WI38 (cell line): ENCODE measurements around the gene VCL.
A peak's percentile ranks its signal among the peaks of the same experiment; 100 is the strongest.

Experiments
- H3K4me3 ChIP-seq: 2 replicates; pipeline ENCODE4 v1.5.1; 2011; ENCODE audit warnings: low read depth, mild to moderate bottlenecking, control low read depth, low read length
- TF ChIP-seq, protein P1 (sequence below): IDR thresholded peaks from 2 replicates; pipeline ENCODE4 v1.5.1; 2012; ENCODE audit warnings: low read depth, mild to moderate bottlenecking, control low read depth, low read length

The VCL gene

DNA sequence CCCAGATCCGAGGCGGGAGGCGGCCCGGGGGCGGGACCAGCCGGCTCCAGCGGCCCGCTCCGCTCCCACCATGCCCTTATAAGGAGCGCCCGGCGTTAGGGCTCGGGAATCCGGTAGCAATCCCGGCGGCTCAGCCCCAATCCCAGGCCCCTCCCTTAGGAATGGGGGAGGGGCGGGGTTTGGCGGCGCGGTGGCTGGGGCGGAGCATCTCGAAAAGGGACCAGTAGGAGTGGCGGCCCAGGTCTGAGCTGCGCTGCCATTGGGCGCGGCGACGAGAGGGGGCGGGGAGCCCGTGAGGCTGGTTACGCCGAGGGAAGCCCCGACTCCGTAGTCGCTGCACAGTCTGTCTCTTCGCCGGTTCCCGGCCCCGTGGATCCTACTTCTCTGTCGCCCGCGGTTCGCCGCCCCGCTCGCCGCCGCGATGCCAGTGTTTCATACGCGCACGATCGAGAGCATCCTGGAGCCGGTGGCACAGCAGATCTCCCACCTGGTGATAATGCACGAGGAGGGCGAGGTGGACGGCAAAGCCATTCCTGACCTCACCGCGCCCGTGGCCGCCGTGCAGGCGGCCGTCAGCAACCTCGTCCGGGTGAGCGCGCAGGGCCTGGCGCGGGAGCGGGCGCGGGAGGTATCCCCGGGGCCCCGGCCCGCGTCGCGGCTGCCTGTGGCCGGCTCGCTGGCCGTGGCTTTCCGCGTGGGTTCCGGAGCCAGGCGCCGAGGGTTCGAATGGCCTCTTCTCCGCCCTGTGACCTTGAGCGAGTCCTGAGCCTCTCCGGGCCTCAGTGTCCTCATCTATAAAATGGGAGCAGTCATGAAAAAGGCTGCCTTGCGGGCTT, at the start of gene VCL:
Gene VCL (plus strand): TSS at position 330 of the 836 bp plus-strand sequence. CDS start 92 bp downstream, at position 422.
- H3K4me3 ChIP-seq, result peak within 1 kb of the TSS; percentile 99
- TF ChIP-seq, protein P1, sequence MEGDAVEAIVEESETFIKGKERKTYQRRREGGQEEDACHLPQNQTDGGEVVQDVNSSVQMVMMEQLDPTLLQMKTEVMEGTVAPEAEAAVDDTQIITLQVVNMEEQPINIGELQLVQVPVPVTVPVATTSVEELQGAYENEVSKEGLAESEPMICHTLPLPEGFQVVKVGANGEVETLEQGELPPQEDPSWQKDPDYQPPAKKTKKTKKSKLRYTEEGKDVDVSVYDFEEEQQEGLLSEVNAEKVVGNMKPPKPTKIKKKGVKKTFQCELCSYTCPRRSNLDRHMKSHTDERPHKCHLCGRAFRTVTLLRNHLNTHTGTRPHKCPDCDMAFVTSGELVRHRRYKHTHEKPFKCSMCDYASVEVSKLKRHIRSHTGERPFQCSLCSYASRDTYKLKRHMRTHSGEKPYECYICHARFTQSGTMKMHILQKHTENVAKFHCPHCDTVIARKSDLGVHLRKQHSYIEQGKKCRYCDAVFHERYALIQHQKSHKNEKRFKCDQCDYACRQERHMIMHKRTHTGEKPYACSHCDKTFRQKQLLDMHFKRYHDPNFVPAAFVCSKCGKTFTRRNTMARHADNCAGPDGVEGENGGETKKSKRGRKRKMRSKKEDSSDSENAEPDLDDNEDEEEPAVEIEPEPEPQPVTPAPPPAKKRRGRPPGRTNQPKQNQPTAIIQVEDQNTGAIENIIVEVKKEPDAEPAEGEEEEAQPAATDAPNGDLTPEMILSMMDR, result no peak

DNA sequence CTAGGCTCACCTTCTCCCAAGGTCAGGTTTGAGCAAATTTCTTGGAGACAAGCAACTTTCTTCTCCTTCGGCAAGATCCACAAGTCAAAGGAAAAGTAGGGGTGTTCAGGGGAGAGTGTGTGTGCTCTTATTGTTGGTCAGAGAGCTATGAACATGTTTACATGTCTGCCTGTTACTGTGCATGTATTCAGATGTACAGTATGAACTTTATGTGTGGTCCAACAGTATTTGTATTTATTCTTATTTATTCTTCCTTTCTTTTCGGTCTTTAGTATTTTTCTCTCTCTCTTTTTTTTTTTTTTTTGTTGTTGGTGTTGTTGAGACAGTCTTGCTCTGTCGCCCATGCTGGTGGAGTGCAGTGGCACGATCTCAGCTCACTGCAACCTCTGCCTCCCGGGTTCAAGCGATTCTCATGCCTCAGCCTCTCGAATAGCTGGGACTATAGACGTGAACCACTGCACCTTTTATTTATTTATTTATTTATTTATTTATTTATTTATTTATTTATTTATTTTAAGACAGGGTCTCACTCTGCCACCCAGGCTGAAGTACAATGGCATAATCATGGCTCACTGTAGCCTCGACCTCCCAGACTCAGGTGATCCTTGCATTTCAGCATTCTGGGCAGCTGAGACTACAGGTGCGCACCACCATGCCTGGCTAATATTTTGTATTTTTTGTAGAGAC, 48.8 kb upstream of the VCL start:
- H3K4me3 ChIP-seq, result no peak overlapping the region

DNA sequence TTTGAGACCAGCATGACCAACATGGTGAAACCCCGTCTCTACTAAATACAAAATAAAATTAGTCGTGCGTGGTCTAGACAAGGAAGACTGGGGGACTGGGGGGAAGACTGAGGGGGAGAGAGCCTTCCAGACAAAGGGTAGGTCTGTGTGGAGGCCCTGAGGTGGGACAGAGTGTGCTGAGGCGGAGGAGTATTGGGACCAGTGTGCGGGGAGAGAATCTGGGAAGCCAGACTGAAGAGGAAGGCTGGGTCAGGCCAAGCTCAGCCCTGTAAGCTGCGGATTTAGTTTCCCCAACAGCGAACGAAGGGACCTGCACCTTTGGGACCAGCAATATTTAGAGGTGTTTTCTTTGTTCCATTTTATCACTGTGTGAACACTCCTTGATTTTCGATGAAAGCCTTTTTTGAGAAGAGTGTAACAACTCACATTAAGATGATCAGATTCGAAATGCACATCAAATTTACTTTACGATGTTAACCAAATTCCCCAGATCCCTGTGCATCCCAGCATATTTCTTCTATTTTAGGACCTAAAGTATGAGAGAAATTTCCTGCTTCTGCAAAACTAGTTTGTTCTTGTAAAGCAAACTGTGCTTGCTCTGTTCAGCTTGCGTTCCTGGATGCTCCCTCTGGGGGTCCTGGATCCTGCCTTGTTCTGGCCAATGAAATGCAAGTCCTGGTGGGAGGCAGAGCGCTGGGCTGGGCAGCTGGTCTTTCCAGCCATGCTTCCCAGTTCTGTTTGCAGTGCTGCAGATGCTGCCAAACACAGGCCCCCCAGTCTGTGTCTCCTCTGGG, 47.6 kb upstream of the VCL start:
- TF ChIP-seq, protein P1, result no peak
- H3K4me3 ChIP-seq, result no peak overlapping the region

More for the DNA sequence above, 48.8 kb upstream of the VCL start:
- TF ChIP-seq, protein P1, result no peak

DNA sequence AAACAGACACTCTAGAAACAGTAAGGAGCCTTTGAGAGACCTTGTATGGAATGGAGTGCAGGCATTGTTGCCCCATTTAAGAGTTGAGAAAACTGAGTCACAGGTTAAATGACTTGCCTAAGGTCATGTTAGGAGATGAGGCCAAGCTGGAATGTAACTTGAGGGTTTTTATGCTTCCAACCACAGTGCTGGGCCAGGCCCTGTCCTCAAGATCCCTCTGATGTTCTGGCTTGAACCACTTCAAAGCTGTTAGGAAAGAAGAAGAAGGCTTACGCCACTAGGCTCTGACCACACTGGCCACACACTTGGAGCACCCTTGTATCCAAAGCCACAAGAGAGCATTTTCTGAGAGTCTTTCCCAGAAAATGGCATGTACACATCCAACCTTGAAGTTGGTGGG, 44.3 kb upstream of the VCL start:
- no peak overlapping the region for H3K4me3 ChIP-seq
- TF ChIP-seq, protein P1, result no peak

DNA sequence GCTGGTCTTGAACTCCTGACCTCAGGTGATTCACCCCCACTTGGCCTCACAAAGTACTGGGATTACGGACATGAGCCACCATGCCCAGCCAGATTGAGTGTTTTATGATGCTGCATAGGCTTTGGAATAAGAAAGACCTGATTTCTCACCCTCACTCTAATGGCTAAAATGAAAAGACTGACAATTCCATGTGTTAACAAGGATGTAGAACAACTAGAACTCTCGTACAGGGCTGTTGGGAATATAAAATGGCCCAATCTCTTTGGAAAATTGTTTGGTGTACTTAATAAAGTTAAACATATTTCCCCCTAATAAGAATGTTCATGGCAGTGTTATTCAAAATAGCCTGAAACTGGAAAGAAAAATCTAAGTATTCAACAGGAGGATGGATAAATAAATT, 43.2 kb upstream of the VCL start:
- H3K4me3 ChIP-seq, result no peak overlapping the region
- TF ChIP-seq, protein P1, result no peak

DNA sequence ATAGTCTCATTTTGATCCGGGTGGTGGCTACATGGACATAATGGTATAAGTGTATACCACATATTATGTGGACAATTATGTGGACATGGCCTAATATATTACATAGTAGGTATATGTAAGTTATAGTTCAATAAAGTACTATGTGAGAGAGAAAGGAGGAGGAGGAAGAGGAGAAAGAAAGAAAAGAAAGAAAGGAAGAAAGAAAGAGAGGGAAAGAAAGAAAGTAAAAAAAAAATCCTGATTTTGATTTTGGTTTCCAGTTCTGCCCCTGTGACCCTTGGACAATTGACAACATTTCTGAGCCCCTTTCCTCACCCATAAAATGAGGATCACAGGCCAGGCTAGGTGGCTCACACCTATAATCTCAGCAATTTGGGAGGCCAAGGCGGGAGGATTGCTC, 42.2 kb upstream of the VCL start:
- TF ChIP-seq, protein P1, result no peak
- H3K4me3 ChIP-seq, result no peak overlapping the region
